Naive thymus-derived CD4-positive, alpha-beta T cell (primary cell): Measurements from ENCODE around the gene CCDC102A. TPM values are rescaled to one million over a fixed set of nuclear protein-coding genes. Genes with fewer than 3 reads are reported as not detected.

Source experiments
- ATAC-seq: fragments of 150-1000 bp; cut with Tn5 transposase; 2 replicates; pipeline ENCODE4 v1.10.0; 2021; ENCODE audit warnings: mild to moderate bottlenecking, moderate library complexity
- CTCF ChIA-PET: fragments of 350-600 bp; sonication (Branson Sonifier 250); formaldehyde crosslinking; loops from one replicate; lab custom pipeline; 2021; ENCODE audit warnings: antibody characterized with exemption; lab: Charles Lee
- POLR2A ChIA-PET: fragments of 350-600 bp; sonication (Branson Sonifier 250); formaldehyde crosslinking; loops from one replicate; lab custom pipeline; 2021; ENCODE audit warnings: antibody characterized with exemption, inconsistent platforms; lab: Charles Lee
- DNase-seq, 9 donors: peaks; one replicate each; pipeline versions ENCODE4 v3.0.0 to v3.0.0-alpha.2; 2020 to 2022; ENCODE audit warnings: mixed read lengths in 1 of 9
- H3K27ac ChIP-seq: one replicate; pipeline ENCODE4 v1.7.0; 2013; ENCODE audit warnings: mild to moderate bottlenecking, low read depth, low read length, moderate library complexity
- H3K27me3 ChIP-seq, 2 donors: one replicate each; pipeline ENCODE4 v1.7.0; 2013; ENCODE audit warnings: low read length in 2 of 2, mild to moderate bottlenecking in 2 of 2, moderate library complexity in 2 of 2; ENCODE audit not compliant: control insufficient read depth in 2 of 2, insufficient read depth in 2 of 2
- H3K36me3 ChIP-seq, 3 experiments: 1 replicate in 2 of 3; 2 replicates in 1 of 3; pipeline ENCODE4 v1.7.0; 2013; ENCODE audit warnings: low read length in 3 of 3, mild to moderate bottlenecking in 3 of 3, moderate library complexity in 1 of 3; ENCODE audit not compliant: insufficient read depth in 3 of 3, control insufficient read depth in 2 of 3
- H3K4me1 ChIP-seq, 2 donors: one replicate each; pipeline ENCODE4 v1.7.0; 2013; ENCODE audit warnings: low read length in 2 of 2, mild to moderate bottlenecking in 2 of 2, moderate library complexity in 1 of 2; ENCODE audit not compliant: control insufficient read depth in 2 of 2, insufficient read depth in 2 of 2
- H3K4me3 ChIP-seq: 2 replicates; pipeline ENCODE4 v1.7.0; 2013; ENCODE audit warnings: mild to moderate bottlenecking, low read length
- H3K9me3 ChIP-seq, 3 experiments: 1 replicate in 2 of 3; 2 replicates in 1 of 3; pipeline ENCODE4 v1.7.0; 2013; ENCODE audit warnings: low read length in 3 of 3; ENCODE audit not compliant: control insufficient read depth in 2 of 3
- H3K27ac Mint-ChIP-seq, 9 donors: one replicate each; pipeline ENCODE4 v1.8.0; 2020 to 2022; ENCODE audit warnings: mixed read lengths in 9 of 9, mild to moderate bottlenecking in 8 of 9, moderate library complexity in 5 of 9, inconsistent platforms in 2 of 9
- H3K27me3 Mint-ChIP-seq, 5 donors: one replicate each; pipeline ENCODE4 v1.8.0; 2021 to 2022; ENCODE audit warnings: mixed read lengths in 5 of 5, mild to moderate bottlenecking in 1 of 5
- H3K36me3 Mint-ChIP-seq, 5 donors: one replicate each; pipeline ENCODE4 v1.8.0; 2020 to 2022; ENCODE audit warnings: mixed read lengths in 5 of 5, mild to moderate bottlenecking in 3 of 5, inconsistent platforms in 1 of 5
- H3K4me1 Mint-ChIP-seq, 7 donors: one replicate each; pipeline ENCODE4 v1.8.0; 2020 to 2022; ENCODE audit warnings: mixed read lengths in 7 of 7, mild to moderate bottlenecking in 3 of 7, inconsistent platforms in 1 of 7
- H3K4me3 Mint-ChIP-seq, 10 donors: one replicate each; pipeline ENCODE4 v1.8.0; 2020 to 2022; ENCODE audit warnings: mild to moderate bottlenecking in 10 of 10, mixed read lengths in 10 of 10, moderate library complexity in 6 of 10, inconsistent platforms in 2 of 10
- H3K9me3 Mint-ChIP-seq, 11 donors: one replicate each; pipeline ENCODE4 v1.8.0; 2020 to 2022; ENCODE audit warnings: mixed read lengths in 11 of 11, mild to moderate bottlenecking in 4 of 11, inconsistent platforms in 1 of 11, moderate library complexity in 1 of 11
- intact Hi-C, 2 donors: fragments of 100-400 bp; cut with micrococcal nuclease; formaldehyde crosslinking; loops; one replicate each; pipeline ENCODE4 v1.15.1; 2023
- polyA plus RNA-seq, 2 donors: library from polyadenylated mRNA; unstranded; fragments of 300-500 nt; fragmentation: Illumina TruSeq; gene quantifications; one replicate each; pipeline ENCODE4 v1.2.3, GENCODE V29; 2021
- total RNA-seq, 6 experiments: library from RNA in 5 of 6; stranded (reverse) in 5 of 6; gene quantifications; 1 replicate in 5 of 6; 2 replicates in 1 of 6; pipeline ENCODE4 v1.2.3 and lab custom pipeline; 2021 to 2026

The CCDC102A gene
- total and polyA plus RNA-seq, 7 experiments from 2014 or later, result 3.0 to 12.7 (median 7.1) TPM

DNA sequence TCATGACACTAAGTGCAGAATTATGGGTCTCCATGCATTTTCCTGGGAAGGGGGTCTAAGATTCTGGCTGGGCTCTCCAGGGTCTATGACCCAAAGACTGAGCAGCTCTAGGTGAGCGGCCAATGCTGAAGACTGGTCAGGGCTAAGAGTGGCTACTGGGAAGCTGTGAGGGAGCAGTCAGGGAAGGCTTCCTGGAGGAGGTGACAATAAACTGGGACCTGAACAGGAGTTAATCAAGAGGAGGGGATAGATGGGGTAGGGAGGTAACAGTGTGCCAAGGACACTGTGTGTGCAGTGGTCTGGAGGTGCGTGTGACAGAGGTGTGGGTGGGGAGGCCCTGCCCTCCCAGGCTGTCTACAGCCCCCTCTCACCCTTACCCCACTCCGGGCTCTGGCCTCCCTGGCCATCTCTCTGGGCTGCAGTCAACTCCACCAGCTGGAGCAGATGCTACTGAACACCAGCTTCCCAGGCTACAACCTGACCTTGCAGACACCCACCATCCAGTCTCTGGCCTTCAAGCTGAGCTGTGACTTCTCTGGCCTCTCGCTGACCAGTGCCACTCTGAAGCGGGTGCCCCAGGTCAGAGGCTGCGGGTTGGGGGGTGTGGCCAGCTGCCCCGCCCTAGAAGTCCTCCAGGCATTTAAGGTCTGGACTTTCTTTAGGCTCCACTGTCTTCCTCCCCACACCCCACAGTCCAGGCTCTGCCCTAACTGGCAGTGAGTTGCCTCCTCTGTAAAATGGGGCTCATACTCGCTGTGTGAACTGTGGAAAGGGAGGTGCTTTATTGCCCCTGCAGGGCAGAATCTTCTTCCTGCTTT lies 26.5 kb upstream of the CCDC102A start:
- CTCF ChIA-PET, result no interaction called here
- no peaks in the 10 kb centered on the region for H3K36me3 ChIP-seq
- H3K27me3 ChIP-seq, result no peaks in the 10 kb centered on the region
- peaks cover 0 to 7% (median 0%) of the 10 kb centered on the region in 3 experiments for H3K9me3 ChIP-seq
- H3K27ac ChIP-seq, result no peak overlapping the region
- H3K4me1 ChIP-seq, result no peaks in the 10 kb centered on the region
- no peak overlapping the region for H3K27ac Mint-ChIP-seq
- H3K4me3 ChIP-seq, result no peak overlapping the region
- POLR2A ChIA-PET, result no interaction called here
- H3K4me1 Mint-ChIP-seq, result peaks cover 0 to 8% (median 0%) of the 10 kb centered on the region in 7 donors
- ATAC-seq, result no peak
- H3K27me3 Mint-ChIP-seq, result peaks cover 0 to 6% (median 0%) of the 10 kb centered on the region in 5 donors
- H3K9me3 Mint-ChIP-seq, result peaks cover 2 to 20% (median 8%) of the 10 kb centered on the region in 11 donors
- H3K36me3 Mint-ChIP-seq, result peaks cover 11 to 18% (median 16%) of the 10 kb centered on the region in 5 donors
- H3K4me3 Mint-ChIP-seq, result no peak overlapping the region
- intact Hi-C loops, result no loop called here
- DNase-seq, result no peak

DNA sequence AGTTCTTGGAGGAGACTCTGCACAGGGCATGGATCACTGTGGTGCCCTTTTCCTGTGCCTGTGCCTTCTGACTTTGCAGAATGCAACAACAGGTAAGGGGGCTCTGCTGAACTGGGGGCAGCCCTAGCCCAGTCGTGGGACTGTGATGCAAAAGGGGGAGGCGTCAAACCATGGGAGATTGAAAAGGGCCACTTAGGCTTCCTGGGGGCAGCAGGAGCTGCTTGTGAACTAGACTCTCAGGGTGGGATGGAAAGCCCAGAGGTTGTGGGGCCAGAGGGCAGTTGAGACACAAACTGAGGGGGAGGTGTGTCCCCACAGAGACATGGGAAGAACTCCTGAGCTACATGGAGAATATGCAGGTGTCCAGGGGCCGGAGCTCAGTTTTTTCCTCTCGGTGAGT lies 25.7 kb upstream of the CCDC102A start:
- CTCF ChIA-PET, result no interaction called here
- POLR2A ChIA-PET, result no interaction called here
- intact Hi-C loops, result no loop called here

DNA sequence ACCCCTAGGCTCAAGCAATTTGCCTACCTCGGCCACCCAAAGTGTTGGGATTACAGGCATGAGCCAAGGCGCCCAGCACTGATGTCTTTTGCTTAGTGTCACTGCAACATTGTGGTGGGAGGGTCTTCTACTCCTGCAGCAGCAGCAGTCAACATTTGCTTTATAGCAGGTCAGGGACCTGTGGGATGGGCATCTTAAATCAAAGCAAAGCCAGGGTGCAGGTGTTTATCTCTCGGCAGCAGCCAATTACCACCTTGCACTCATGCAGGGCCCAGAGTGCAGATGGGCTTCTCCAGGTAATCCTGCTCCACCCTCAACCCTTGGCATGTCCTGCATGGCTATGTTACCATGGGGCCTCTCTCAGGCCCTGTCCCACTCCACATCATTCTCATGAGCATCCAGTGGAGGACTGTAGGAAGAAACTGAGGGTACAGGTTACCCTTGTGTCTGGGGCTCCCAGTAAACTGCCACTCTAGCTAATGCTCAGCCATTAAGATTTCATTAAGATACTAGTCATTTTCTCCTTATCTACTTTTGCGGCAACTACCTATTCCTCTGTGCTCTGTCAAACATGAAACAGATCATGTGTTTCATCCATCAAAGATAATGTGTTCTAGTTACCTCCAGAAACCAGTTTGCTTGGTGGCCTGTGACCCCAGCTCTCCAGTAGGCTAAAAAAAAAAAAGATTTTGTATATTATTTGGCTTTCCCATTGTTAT lies 22.9 kb upstream of the CCDC102A start:
- intact Hi-C loops, result no loop called here
- Mint-ChIP-seq H3K9me3 (peaks cover 2 to 26% (median 8%) of the 10 kb centered on the region in 11 donors), H3K4me1 (peaks cover 0 to 20% (median 8%) of the 10 kb centered on the region in 7 donors), H3K27me3 (peaks cover 0 to 13% (median 0%) of the 10 kb centered on the region in 5 donors), H3K4me3 (no peak overlapping the region), H3K36me3 (peaks cover 10 to 33% (median 14%) of the 10 kb centered on the region in 5 donors), H3K27ac (no peak overlapping the region)
- ATAC-seq (no peak), DNase-seq (no peak)
- Histone ChIP-seq H3K4me1 (peaks cover 0 to 4% of the 10 kb centered on the region in 2 donors), H3K27ac (no peak overlapping the region), H3K27me3 (no peaks in the 10 kb centered on the region), H3K4me3 (no peak overlapping the region), H3K9me3 (peaks cover 0 to 7% (median 0%) of the 10 kb centered on the region in 3 experiments), H3K36me3 (no peaks in the 10 kb centered on the region)
- ChIA-PET POLR2A (interaction anchor here (0.6 kb wide), 1 partner anchor 104 kb away, joined by 4 read pairs; no protein-coding TSS in a partner anchor), CTCF (no interaction called here)

More for the DNA sequence above, 25.7 kb upstream of the CCDC102A start:
- DNase-seq (no peak), ATAC-seq (no peak)
- peaks cover 2 to 20% (median 8%) of the 10 kb centered on the region in 11 donors for H3K9me3 Mint-ChIP-seq
- peaks cover 0 to 9% (median 7%) of the 10 kb centered on the region in 7 donors for H3K4me1 Mint-ChIP-seq
- Histone ChIP-seq H3K9me3 (peaks cover 0 to 7% (median 0%) of the 10 kb centered on the region in 3 experiments), H3K27me3 (no peaks in the 10 kb centered on the region), H3K4me3 (no peak overlapping the region), H3K4me1 (no peaks in the 10 kb centered on the region), H3K36me3 (no peaks in the 10 kb centered on the region), H3K27ac (no peak overlapping the region)
- no peak overlapping the region for H3K4me3 Mint-ChIP-seq
- H3K27me3 Mint-ChIP-seq, result peaks cover 0 to 11% (median 0%) of the 10 kb centered on the region in 5 donors
- H3K36me3 Mint-ChIP-seq, result peaks cover 11 to 20% (median 16%) of the 10 kb centered on the region in 5 donors
- no peak overlapping the region for H3K27ac Mint-ChIP-seq

DNA sequence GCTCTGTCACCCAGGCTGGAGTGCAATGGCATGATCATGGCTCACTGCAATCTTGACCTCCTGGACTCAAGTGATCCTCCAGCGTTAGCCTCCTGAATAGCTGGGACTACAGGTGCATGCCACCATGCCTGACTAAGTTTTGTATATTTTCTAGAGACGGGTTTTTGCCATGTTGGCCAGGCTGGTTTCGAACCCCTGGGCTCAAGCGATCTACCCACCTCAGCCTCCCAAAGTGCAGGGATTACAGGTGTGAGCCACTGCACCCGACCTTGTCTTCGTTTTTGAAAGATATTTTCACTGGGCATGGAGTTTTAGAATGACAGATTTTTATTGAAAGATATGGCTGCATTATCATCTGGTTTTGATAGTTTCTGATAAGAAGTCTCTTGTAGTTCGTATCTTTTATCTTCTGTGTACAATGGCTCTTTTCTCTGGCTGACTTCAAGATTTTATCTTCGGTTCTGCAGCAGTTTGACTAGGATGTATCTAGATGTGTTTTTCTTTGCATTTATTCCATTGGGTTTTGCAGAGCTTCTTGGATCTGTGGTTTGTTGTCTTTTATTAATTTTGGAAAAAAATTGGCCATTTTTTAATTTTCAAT lies 20.7 kb upstream of the CCDC102A start:
- Mint-ChIP-seq H3K27me3 (peaks cover 0 to 13% (median 0%) of the 10 kb centered on the region in 5 donors), H3K4me3 (peak overlapping the region in 2 of 10 donors; percentile 12 to 34), H3K4me1 (peaks cover 0 to 29% (median 10%) of the 10 kb centered on the region in 7 donors), H3K9me3 (peaks cover 2 to 26% (median 8%) of the 10 kb centered on the region in 11 donors), H3K36me3 (peaks cover 10 to 39% (median 14%) of the 10 kb centered on the region in 5 donors), H3K27ac (peak overlapping the region in 3 of 9 donors; percentile 25 to 65 (median 34))
- no peaks in the 10 kb centered on the region for H3K27me3 ChIP-seq
- H3K27ac ChIP-seq, result no peak overlapping the region
- no peak for ATAC-seq
- POLR2A ChIA-PET, result interaction anchor here (1.2 to 1.3 kb wide), 2 partner anchors 14 to 20 kb away, joined by 6 read pairs; partner anchors contain the start of gene ADGRG5
- intact Hi-C loops, result no loop called here
- H3K36me3 ChIP-seq, result no peaks in the 10 kb centered on the region
- H3K9me3 ChIP-seq, result peaks cover 0 to 7% (median 0%) of the 10 kb centered on the region in 3 experiments
- CTCF ChIA-PET, result interaction anchor here (0.7 kb wide), 1 partner anchor 11 kb away, joined by 3 read pairs; no protein-coding TSS in a partner anchor
- DNase-seq, result no peak
- no peak overlapping the region for H3K4me3 ChIP-seq
- H3K4me1 ChIP-seq, result peaks cover 0 to 5% of the 10 kb centered on the region in 2 donors

DNA sequence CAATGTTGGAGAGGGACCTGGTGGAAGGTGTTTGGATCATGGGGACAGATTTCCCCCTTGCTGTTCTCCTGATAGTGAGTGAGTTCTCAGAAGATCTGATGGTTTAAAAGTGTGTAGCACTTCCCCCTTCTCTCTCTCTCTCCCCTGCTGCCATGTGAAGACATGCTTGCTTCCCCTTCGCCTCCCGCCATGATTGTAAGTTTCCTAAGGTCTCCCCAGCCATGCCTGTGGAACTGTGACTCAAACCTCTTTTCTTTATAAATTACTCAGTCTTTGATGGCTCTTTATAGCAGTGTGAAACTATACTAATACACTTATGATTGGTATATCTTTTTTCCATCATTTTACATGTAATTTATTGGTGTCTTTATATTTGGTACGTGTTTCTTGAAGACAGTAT lies 19.5 kb upstream of the CCDC102A start:
- H3K27me3 Mint-ChIP-seq, result peaks cover 0 to 13% (median 0%) of the 10 kb centered on the region in 5 donors
- Histone ChIP-seq H3K36me3 (no peaks in the 10 kb centered on the region), H3K27ac (no peak overlapping the region), H3K27me3 (no peaks in the 10 kb centered on the region), H3K4me1 (peaks cover 0 to 7% of the 10 kb centered on the region in 2 donors), H3K4me3 (no peak overlapping the region), H3K9me3 (no peaks in the 10 kb centered on the region)
- no peak for ATAC-seq
- peaks cover 6 to 43% (median 7%) of the 10 kb centered on the region in 5 donors for H3K36me3 Mint-ChIP-seq
- peaks cover 0 to 21% (median 4%) of the 10 kb centered on the region in 11 donors for H3K9me3 Mint-ChIP-seq
- H3K4me1 Mint-ChIP-seq, result peaks cover 6 to 41% (median 17%) of the 10 kb centered on the region in 7 donors
- DNase-seq, result no peak
- ChIA-PET CTCF (interaction anchor here (0.5 kb wide), 1 partner anchor 9 kb away, joined by 3 read pairs; no protein-coding TSS in a partner anchor), POLR2A (interaction anchor here (1.3 kb wide), 1 partner anchor 13 kb away, joined by 6 read pairs; the partner anchor contains the start of gene ADGRG5)
- intact Hi-C loops, result no loop called here
- H3K27ac Mint-ChIP-seq, result no peak overlapping the region
- H3K4me3 Mint-ChIP-seq, result no peak overlapping the region

DNA sequence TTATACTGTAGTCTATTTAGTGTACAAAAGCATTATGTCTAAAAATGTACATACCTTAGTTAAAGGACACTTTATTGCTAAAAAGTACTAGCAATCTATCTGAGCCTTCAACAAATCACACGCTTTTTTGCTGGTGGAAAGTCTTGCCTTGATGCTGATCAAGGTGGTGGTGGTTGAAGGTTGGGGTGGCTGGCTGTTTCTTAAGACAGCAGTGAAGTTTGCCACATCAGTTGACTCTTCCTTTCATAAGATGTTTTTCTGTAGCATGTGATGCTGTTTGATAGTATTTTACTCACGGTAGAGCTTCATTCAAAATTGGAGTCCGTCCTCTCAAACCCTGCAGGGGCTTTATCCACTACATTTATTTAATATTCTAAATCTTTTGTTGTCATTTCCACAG lies 14.7 kb upstream of the CCDC102A start:
- Histone ChIP-seq H3K36me3 (no peaks in the 10 kb centered on the region), H3K27ac (no peak overlapping the region), H3K27me3 (no peaks in the 10 kb centered on the region), H3K9me3 (no peaks in the 10 kb centered on the region), H3K4me1 (peaks cover 3 to 17% of the 10 kb centered on the region in 2 donors), H3K4me3 (no peak overlapping the region)
- POLR2A ChIA-PET, result interaction anchor here (0.6 to 1.0 kb wide), 3 partner anchors 28 to 76 kb away, joined by 3 to 4 read pairs (median 3); no protein-coding TSS in a partner anchor
- intact Hi-C loops, result no loop called here
- ATAC-seq (no peak), DNase-seq (peak in 3 of 9 donors; percentile 40 to 64 (median 47))
- H3K36me3 Mint-ChIP-seq, result peaks cover 0 to 30% (median 0%) of the 10 kb centered on the region in 5 donors
- H3K9me3 Mint-ChIP-seq, result peaks cover 0 to 6% (median 0%) of the 10 kb centered on the region in 11 donors
- H3K4me1 Mint-ChIP-seq, result peaks cover 9 to 49% (median 27%) of the 10 kb centered on the region in 7 donors
- CTCF ChIA-PET, result interaction anchor here (1.6 kb wide), 1 partner anchor 14 kb away, joined by 3 read pairs; no protein-coding TSS in a partner anchor
- H3K27ac Mint-ChIP-seq, result peak overlapping the region in 4 of 9 donors; percentile 68 to 78 (median 74)
- H3K27me3 Mint-ChIP-seq, result no peaks in the 10 kb centered on the region
- H3K4me3 Mint-ChIP-seq, result peak overlapping the region in 2 of 10 donors; percentile 15 to 44
